H1 (cell line): ENCODE measurements around the gene NKX2-4. TPM values are rescaled to one million over a fixed set of nuclear protein-coding genes. Genes with fewer than 3 reads are reported as not detected.

Experiments used
- GABPA ChIP-seq: IDR thresholded peaks from 2 replicates; pipeline ENCODE4 v1.6.1; 2011; ENCODE audit warnings: mild to moderate bottlenecking, low read length, moderate library complexity, borderline replicate concordance; ENCODE audit not compliant: insufficient read depth
- MAFK ChIP-seq: IDR thresholded peaks from 2 replicates; pipeline ENCODE4 v1.6.1; 2012; ENCODE audit warnings: low read depth, mild to moderate bottlenecking, improper control_type of control experiment, low read length
- POLR2AphosphoS5 ChIP-seq: IDR thresholded peaks from 2 replicates; pipeline ENCODE4 v1.6.1; 2011; ENCODE audit warnings: low read depth, low read length
- YY1 ChIP-seq: IDR thresholded peaks from 2 replicates; pipeline ENCODE4 v1.6.1; 2011; ENCODE audit warnings: low read depth, mild to moderate bottlenecking, low read length
- polyA plus RNA-seq, 7 experiments: library from polyadenylated mRNA; depleted of rRNA in 3 of 7; stranded (reverse) in 5 of 7; unstranded in 2 of 7; fragments of >200 nt in 5 of 7; fragments of 200-250 nt in 2 of 7; gene quantifications; 1 replicate in 5 of 7; 2 replicates in 1 of 7; 4 replicates in 1 of 7; pipeline versions ENCODE4 v1.2.1 to v1.2.3, GENCODE V29; 2011 to 2013; ENCODE audit warnings: missing spikeins in 2 of 7, mixed read lengths in 2 of 7
- total RNA-seq: library from RNA; stranded (reverse); fragmentation: NEBNext Ultra II Directional; extraction: Animal tissue kit (Norgen Biotek cat#: 25700); gene quantifications from 2 replicates; pipeline ENCODE4 v1.2.1, GENCODE V29; 2021

Gene NKX2-4
- total and polyA plus RNA-seq, 2 of the 8 experiments (the other 6 are each of a cell fraction or from before 2014, with no cell fraction given): 0.12 to 0.37 TPM

DNA sequence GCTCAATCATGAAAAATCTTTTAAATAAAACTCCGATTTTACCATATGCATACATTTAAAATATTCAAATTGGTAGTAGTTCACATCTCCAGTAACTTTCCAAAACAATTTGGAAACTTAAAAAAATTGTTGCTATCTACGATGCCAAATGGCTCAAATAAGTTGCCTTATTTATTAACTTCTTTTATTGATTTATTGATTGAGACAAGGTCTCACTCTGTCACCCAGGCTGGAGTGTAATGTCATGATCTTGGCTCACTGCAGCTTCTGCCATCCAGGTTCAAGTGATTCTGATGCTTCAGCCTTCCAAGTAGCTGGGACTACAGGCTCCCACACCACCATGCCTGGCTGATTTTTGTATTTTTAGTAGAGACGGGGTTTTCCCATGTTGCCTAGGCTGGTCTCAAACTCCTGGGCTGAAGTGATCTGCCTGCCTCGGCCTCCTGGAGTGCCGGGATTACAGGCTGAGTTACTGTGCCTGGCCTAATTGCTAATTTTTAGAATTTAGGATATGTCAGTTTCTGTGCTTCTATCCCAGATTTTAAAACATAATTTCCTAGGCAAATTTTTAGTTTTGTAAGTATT, 12.9 kb downstream of the NKX2-4 start (continued):
- TF ChIP-seq YY1: no peak
- TF ChIP-seq GABPA: no peak
- TF ChIP-seq POLR2AphosphoS5: no peak
- no peak for TF ChIP-seq MAFK
